ENCODE results near the gene SLC29A1. TPM values are rescaled to one million over a fixed set of nuclear protein-coding genes. Genes with fewer than 3 reads are reported as not detected.

Gene SLC29A1
- total RNA-seq, 1 experiment from 2014 or later = 81.3 TPM

DNA sequence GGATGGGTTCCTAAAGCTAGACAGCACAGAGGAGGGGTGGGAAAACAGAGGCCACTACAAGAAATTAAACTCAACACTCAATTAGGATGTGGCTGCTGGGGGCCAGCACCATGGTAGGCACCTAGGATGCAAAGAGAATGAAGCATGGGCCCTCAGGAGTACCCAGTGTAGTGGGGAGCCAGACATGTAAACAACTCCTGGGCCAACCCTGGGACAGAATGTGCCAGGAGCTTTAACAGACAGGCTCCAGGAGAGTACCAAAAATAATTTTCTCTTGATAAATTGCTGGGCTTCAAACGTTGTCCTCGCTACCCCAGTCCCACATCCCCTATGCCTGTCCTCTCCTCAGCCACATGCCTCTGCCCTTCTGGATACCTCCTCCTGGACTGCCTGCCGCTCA, 48.5 kb downstream of the SLC29A1 start:
- Histone ChIP-seq H3K9me3 (no peaks in the 10 kb centered on the region), H3K36me3 (ENCODE audit: control insufficient read depth, insufficient read depth, low read length) (no peaks in the 10 kb centered on the region), H3K27me3 (replicated peaks; ENCODE audit: control insufficient read depth, insufficient read depth, low read length) (peaks cover 6% of the 10 kb centered on the region), H3K4me1 (peaks cover 6% of the 10 kb centered on the region; the same call in 1 of the 2 replicates), H3K4me3 (ENCODE audit: low read depth, low read length) (no peak overlapping the region)
- H3K4me3 Mint-ChIP-seq (ENCODE audit: unreplicated experiment) = peak overlapping the region; percentile 13
- TF ChIP-seq, protein P1, sequence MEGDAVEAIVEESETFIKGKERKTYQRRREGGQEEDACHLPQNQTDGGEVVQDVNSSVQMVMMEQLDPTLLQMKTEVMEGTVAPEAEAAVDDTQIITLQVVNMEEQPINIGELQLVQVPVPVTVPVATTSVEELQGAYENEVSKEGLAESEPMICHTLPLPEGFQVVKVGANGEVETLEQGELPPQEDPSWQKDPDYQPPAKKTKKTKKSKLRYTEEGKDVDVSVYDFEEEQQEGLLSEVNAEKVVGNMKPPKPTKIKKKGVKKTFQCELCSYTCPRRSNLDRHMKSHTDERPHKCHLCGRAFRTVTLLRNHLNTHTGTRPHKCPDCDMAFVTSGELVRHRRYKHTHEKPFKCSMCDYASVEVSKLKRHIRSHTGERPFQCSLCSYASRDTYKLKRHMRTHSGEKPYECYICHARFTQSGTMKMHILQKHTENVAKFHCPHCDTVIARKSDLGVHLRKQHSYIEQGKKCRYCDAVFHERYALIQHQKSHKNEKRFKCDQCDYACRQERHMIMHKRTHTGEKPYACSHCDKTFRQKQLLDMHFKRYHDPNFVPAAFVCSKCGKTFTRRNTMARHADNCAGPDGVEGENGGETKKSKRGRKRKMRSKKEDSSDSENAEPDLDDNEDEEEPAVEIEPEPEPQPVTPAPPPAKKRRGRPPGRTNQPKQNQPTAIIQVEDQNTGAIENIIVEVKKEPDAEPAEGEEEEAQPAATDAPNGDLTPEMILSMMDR (IDR thresholded peaks at IDR 0.05; ENCODE audit: insufficient read depth in 1 of 2, low read depth in 1 of 2, low read length in 1 of 2, severe bottlenecking in 1 of 2, unreplicated experiment in 1 of 2) = no peak
- no TSS peak for BruUV-seq (replicated peaks)
- POLR2A ChIA-PET = no interaction called here
- no peak for DNase-seq
- no peaks in the 10 kb centered on the region for H3K4me1 Mint-ChIP-seq (ENCODE audit: low read depth, unreplicated experiment)
- H3K36me3 Mint-ChIP-seq (ENCODE audit: insufficient read depth, unreplicated experiment) = no peaks in the 10 kb centered on the region
- H3K27me3 Mint-ChIP-seq (ENCODE audit: insufficient read depth, unreplicated experiment) = peaks cover 18% of the 10 kb centered on the region
- intact Hi-C loops (cut with micrococcal nuclease; ENCODE audit: unreplicated experiment) = no loop called here
- no peaks in the 10 kb centered on the region for H3K9me3 Mint-ChIP-seq (ENCODE audit: unreplicated experiment)
- H3K27ac Mint-ChIP-seq (ENCODE audit: unreplicated experiment) = no peak overlapping the region
- CTCF ChIA-PET = interaction anchor here (0.7 kb wide), 1 partner anchor 1164 kb away, joined by 4 read pairs; no protein-coding TSS in a partner anchor

GRCh38 chr6:44272529-44272928, 49.1 kb downstream of the SLC29A1 start:
- no TSS peak for BruUV-seq (replicated peaks)
- Histone ChIP-seq H3K27me3 (replicated peaks; ENCODE audit: control insufficient read depth, insufficient read depth, low read length) (peaks cover 6% of the 10 kb centered on the region), H3K4me1 (peaks cover 6% of the 10 kb centered on the region; the same call in 1 of the 2 replicates), H3K36me3 (ENCODE audit: control insufficient read depth, insufficient read depth, low read length) (no peaks in the 10 kb centered on the region), H3K4me3 (ENCODE audit: low read depth, low read length) (no peak overlapping the region), H3K9me3 (no peaks in the 10 kb centered on the region)
- Mint-ChIP-seq H3K36me3 (ENCODE audit: insufficient read depth, unreplicated experiment) (no peaks in the 10 kb centered on the region), H3K4me3 (ENCODE audit: unreplicated experiment) (no peak overlapping the region), H3K27me3 (ENCODE audit: insufficient read depth, unreplicated experiment) (peaks cover 22% of the 10 kb centered on the region), H3K4me1 (ENCODE audit: low read depth, unreplicated experiment) (no peaks in the 10 kb centered on the region), H3K27ac (ENCODE audit: unreplicated experiment) (no peak overlapping the region), H3K9me3 (ENCODE audit: unreplicated experiment) (no peaks in the 10 kb centered on the region)
- intact Hi-C loops (cut with micrococcal nuclease; ENCODE audit: unreplicated experiment) = no loop called here
- ChIA-PET CTCF (no interaction called here), POLR2A (no interaction called here)
- no peak for DNase-seq
- TF ChIP-seq, protein P1 (IDR thresholded peaks at IDR 0.05; ENCODE audit: insufficient read depth in 1 of 2, low read depth in 1 of 2, low read length in 1 of 2, severe bottlenecking in 1 of 2, unreplicated experiment in 1 of 2) = no peak

GRCh38 chr6:44272999-44273566, 49.7 kb downstream of the SLC29A1 start:
- no peak for DNase-seq
- intact Hi-C loops (cut with micrococcal nuclease; ENCODE audit: unreplicated experiment) = no loop called here
- Histone ChIP-seq H3K4me1 (peaks cover 4% of the 10 kb centered on the region; the same call in 1 of the 2 replicates), H3K27me3 (replicated peaks; ENCODE audit: control insufficient read depth, insufficient read depth, low read length) (peaks cover 6% of the 10 kb centered on the region), H3K9me3 (no peaks in the 10 kb centered on the region), H3K4me3 (ENCODE audit: low read depth, low read length) (no peak overlapping the region), H3K36me3 (ENCODE audit: control insufficient read depth, insufficient read depth, low read length) (no peaks in the 10 kb centered on the region)
- no peaks in the 10 kb centered on the region for H3K36me3 Mint-ChIP-seq (ENCODE audit: insufficient read depth, unreplicated experiment)
- no peak overlapping the region for H3K4me3 Mint-ChIP-seq (ENCODE audit: unreplicated experiment)
- POLR2A ChIA-PET = no interaction called here
- peaks cover 27% of the 10 kb centered on the region for H3K27me3 Mint-ChIP-seq (ENCODE audit: insufficient read depth, unreplicated experiment)
- CTCF ChIA-PET = interaction anchor here (0.6 kb wide), 1 partner anchor 31 kb away, joined by 3 read pairs; no protein-coding TSS in a partner anchor
- no TSS peak for BruUV-seq (replicated peaks)
- no peaks in the 10 kb centered on the region for H3K4me1 Mint-ChIP-seq (ENCODE audit: low read depth, unreplicated experiment)
- H3K27ac Mint-ChIP-seq (ENCODE audit: unreplicated experiment) = no peak overlapping the region
- TF ChIP-seq, protein P1 (IDR thresholded peaks at IDR 0.05; ENCODE audit: insufficient read depth in 1 of 2, low read depth in 1 of 2, low read length in 1 of 2, severe bottlenecking in 1 of 2, unreplicated experiment in 1 of 2) = no peak
- H3K9me3 Mint-ChIP-seq (ENCODE audit: unreplicated experiment) = no peaks in the 10 kb centered on the region
